Endothelial cell (in vitro differentiated cells): ENCODE data around the gene MOB2. TPM values are rescaled to one million over a fixed set of nuclear protein-coding genes. Genes with fewer than 3 reads are reported as not detected.

Experiments
- DNase-seq: peaks from one replicate; pipeline ENCODE4 v3.0.0; 2021; ENCODE audit warnings: low spot score
- H3K27ac Mint-ChIP-seq: one replicate; pipeline ENCODE4 v1.8.0; 2021; ENCODE audit warnings: mixed read lengths, inconsistent platforms; ENCODE audit not compliant: unreplicated experiment
- H3K27me3 Mint-ChIP-seq: one replicate; pipeline ENCODE4 v1.8.0; 2021; ENCODE audit warnings: mild to moderate bottlenecking, moderate library complexity, mixed read lengths, inconsistent platforms; ENCODE audit not compliant: unreplicated experiment
- H3K36me3 Mint-ChIP-seq: one replicate; pipeline ENCODE4 v1.8.0; 2021; ENCODE audit warnings: mild to moderate bottlenecking, low read depth, mixed read lengths, inconsistent platforms; ENCODE audit not compliant: unreplicated experiment
- H3K4me1 Mint-ChIP-seq: one replicate; pipeline ENCODE4 v1.8.0; 2021; ENCODE audit warnings: mild to moderate bottlenecking, mixed read lengths, inconsistent platforms; ENCODE audit not compliant: unreplicated experiment
- H3K4me3 Mint-ChIP-seq: one replicate; pipeline ENCODE4 v1.8.0; 2021; ENCODE audit warnings: mild to moderate bottlenecking, mixed read lengths, inconsistent platforms; ENCODE audit not compliant: unreplicated experiment
- H3K9me3 Mint-ChIP-seq: one replicate; pipeline ENCODE4 v1.8.0; 2021; ENCODE audit warnings: mixed read lengths, inconsistent platforms; ENCODE audit not compliant: unreplicated experiment
- CTCF ChIP-seq: fragments of 200-600 bp; sonication (generic); IDR thresholded peaks from one replicate; pipeline ENCODE4 v1.5.0; 2021; ENCODE audit warnings: antibody characterized with exemption; ENCODE audit not compliant: unreplicated experiment
- total RNA-seq: library from RNA; stranded (reverse); fragmentation: NEBNext Ultra II Directional; extraction: Animal tissue kit (Norgen Biotek cat#: 25700); gene quantifications from one replicate; pipeline ENCODE4 v1.2.1, GENCODE V29; 2021; ENCODE audit not compliant: unreplicated experiment

Gene MOB2
- total RNA-seq, 1 donor from 2014 or later: 37.5 TPM

DNA sequence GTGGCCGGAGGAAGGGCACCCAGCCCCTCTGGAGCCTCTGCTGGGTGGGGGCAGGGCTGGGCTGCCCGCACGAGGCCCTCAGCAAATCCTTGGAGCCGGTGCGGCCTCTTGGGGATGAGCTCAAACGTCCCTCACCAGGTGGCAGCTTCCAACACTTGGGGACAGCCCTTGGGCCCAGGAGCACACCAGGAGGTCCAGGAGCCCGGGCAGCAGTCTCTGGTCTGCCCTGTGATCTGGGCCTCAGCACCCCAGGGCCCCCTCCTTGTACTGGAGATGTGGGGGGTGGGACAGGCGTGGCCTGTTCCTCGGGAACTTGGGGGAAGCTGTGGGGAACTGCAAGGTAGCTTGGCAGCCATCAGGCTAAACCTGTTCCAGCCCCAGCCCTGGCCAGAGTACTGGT, 40.0 kb downstream of the MOB2 start:
- no peak overlapping the region for H3K27ac Mint-ChIP-seq
- H3K27me3 Mint-ChIP-seq: peaks cover 4% of the 10 kb centered on the region
- H3K9me3 Mint-ChIP-seq: no peaks in the 10 kb centered on the region
- DNase-seq: no peak
- no peaks in the 10 kb centered on the region for H3K4me1 Mint-ChIP-seq
- no peaks in the 10 kb centered on the region for H3K36me3 Mint-ChIP-seq
- no peak for TF ChIP-seq CTCF
- H3K4me3 Mint-ChIP-seq: no peak overlapping the region

GRCh38 chr11:1445741-1446445, 40.7 kb downstream of the MOB2 start:
- Mint-ChIP-seq H3K36me3 (no peaks in the 10 kb centered on the region), H3K27me3 (peaks cover 4% of the 10 kb centered on the region), H3K4me1 (no peaks in the 10 kb centered on the region), H3K27ac (no peak overlapping the region), H3K9me3 (no peaks in the 10 kb centered on the region), H3K4me3 (no peak overlapping the region)
- no peak for DNase-seq
- TF ChIP-seq CTCF: no peak

- no peak for TF ChIP-seq CTCF
- Mint-ChIP-seq H3K4me1 (no peaks in the 10 kb centered on the region), H3K4me3 (no peak overlapping the region)
Observed at GRCh38 chr11:1444823-1445422, 41.7 kb downstream of the MOB2 start.

DNA sequence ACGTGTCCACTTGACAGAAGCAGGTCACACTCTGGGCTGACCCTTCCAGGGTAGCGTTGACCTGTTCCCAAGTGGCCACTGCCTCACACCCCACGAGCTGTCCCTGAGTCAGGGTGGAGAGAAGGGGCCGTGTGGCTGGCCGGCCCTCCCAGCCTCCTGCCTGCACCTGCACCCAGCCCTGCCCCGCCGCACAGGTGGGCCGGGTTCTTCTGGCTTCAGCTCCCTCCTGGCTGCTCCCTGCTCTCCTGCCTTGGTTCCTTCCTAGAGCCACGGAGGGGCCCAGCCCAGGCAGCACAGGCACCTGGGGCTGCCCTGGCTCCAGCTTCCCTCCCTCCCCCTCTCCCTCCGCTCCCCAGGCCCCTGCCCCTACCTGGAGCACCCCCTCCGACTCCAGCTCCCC, 42.3 kb downstream of the MOB2 start:
- no peaks in the 10 kb centered on the region for H3K9me3 Mint-ChIP-seq

More at GRCh38 chr11:1444823-1445422, 41.7 kb downstream of the MOB2 start:
- Mint-ChIP-seq H3K27me3 (peaks cover 4% of the 10 kb centered on the region), H3K27ac (peak overlapping the region; percentile 37), H3K36me3 (no peaks in the 10 kb centered on the region), H3K9me3 (no peaks in the 10 kb centered on the region)
- no peak for DNase-seq

More for the DNA sequence above, 42.3 kb downstream of the MOB2 start:
- DNase-seq: no peak
- Mint-ChIP-seq H3K27ac (no peak overlapping the region), H3K27me3 (peaks cover 4% of the 10 kb centered on the region), H3K4me3 (no peak overlapping the region), H3K4me1 (no peaks in the 10 kb centered on the region), H3K36me3 (no peaks in the 10 kb centered on the region)
- TF ChIP-seq CTCF: no peak
